ENCODE data around the gene ARHGAP26. TPM values are rescaled to one million over a fixed set of nuclear protein-coding genes. Genes with fewer than 3 reads are reported as not detected.

Gene ARHGAP26
- total RNA-seq, 5 donors from 2014 or later (not counting 1 experiment from before 2014, with no cell fraction given): 22.8 to 49.3 (median 28.3) TPM

- no peak overlapping the region for H3K27ac ChIP-seq (ENCODE audit: low read length)
- no peaks in the 10 kb centered on the region for H3K36me3 ChIP-seq (ENCODE audit: control insufficient read depth in 2 of 2, extremely low read depth in 1 of 2, insufficient read depth in 1 of 2, low read length in 1 of 2)
- POLR2A ChIA-PET: no interaction called here
- H3K4me3 ChIP-seq (ENCODE audit: control insufficient read depth in 1 of 2, extremely low read depth in 1 of 2, low read length in 1 of 2): no peak overlapping the region
- ATAC-seq (replicated peaks in 1 of 4): no peak
- Mint-ChIP-seq H3K4me1 (peaks cover 67 to 84% (median 71%) of the 10 kb centered on the region in 3 donors), H3K27ac (no peak overlapping the region), H3K27me3 (no peaks in the 10 kb centered on the region), H3K36me3 (no peaks in the 10 kb centered on the region), H3K4me3 (no peak overlapping the region), H3K9me3 (no peaks in the 10 kb centered on the region)
- CTCF ChIA-PET: interaction anchor here in 1 of 2 donors (0.8 kb wide), 1 partner anchor 76 kb away, joined by 3 read pairs; no protein-coding TSS in a partner anchor
- DNase-seq: no peak
- no peaks in the 10 kb centered on the region for H3K9me3 ChIP-seq
- H3K4me1 ChIP-seq (ENCODE audit: control insufficient read depth in 1 of 2, extremely low read depth in 1 of 2, insufficient read depth in 2 of 2, low read length in 2 of 2): peaks cover 3 to 48% of the 10 kb centered on the region in 2 experiments
- H3K27me3 ChIP-seq (replicated peaks in 1 of 2; ENCODE audit: control insufficient read depth in 2 of 2, extremely low read depth in 1 of 2, insufficient read depth in 2 of 2, low read length in 1 of 2): no peaks in the 10 kb centered on the region
- WGBS (ENCODE audit: insufficient coverage): 97% methylated on average over 4 of the region's 7 CpGs
Measured at GRCh38 chr5:142847898-142848790, 78.0 kb downstream of the ARHGAP26 start.

GRCh38 chr5:142849466-142849865 lies 79.3 kb downstream of the ARHGAP26 start:
- ChIA-PET POLR2A (no interaction called here), CTCF (no interaction called here)
- no peak overlapping the region for H3K27ac Mint-ChIP-seq
- no peak overlapping the region for H3K27ac ChIP-seq (ENCODE audit: low read length)
- H3K9me3 ChIP-seq: no peaks in the 10 kb centered on the region
- DNase-seq: no peak
- H3K4me3 Mint-ChIP-seq: no peak overlapping the region
- WGBS (ENCODE audit: insufficient coverage): 98% methylated on average over 3 of the region's 3 CpGs
- peaks cover 3 to 47% of the 10 kb centered on the region in 2 experiments for H3K4me1 ChIP-seq (ENCODE audit: control insufficient read depth in 1 of 2, extremely low read depth in 1 of 2, insufficient read depth in 2 of 2, low read length in 2 of 2)
- H3K36me3 ChIP-seq (ENCODE audit: control insufficient read depth in 2 of 2, extremely low read depth in 1 of 2, insufficient read depth in 1 of 2, low read length in 1 of 2): no peaks in the 10 kb centered on the region
- H3K4me1 Mint-ChIP-seq: peaks cover 66 to 82% (median 71%) of the 10 kb centered on the region in 3 donors
- H3K27me3 ChIP-seq (replicated peaks in 1 of 2; ENCODE audit: control insufficient read depth in 2 of 2, extremely low read depth in 1 of 2, insufficient read depth in 2 of 2, low read length in 1 of 2): no peaks in the 10 kb centered on the region
- no peaks in the 10 kb centered on the region for H3K27me3 Mint-ChIP-seq
- no peaks in the 10 kb centered on the region for H3K36me3 Mint-ChIP-seq
- no peak overlapping the region for H3K4me3 ChIP-seq (ENCODE audit: control insufficient read depth in 1 of 2, extremely low read depth in 1 of 2, low read length in 1 of 2)
- ATAC-seq (replicated peaks in 1 of 4): no peak
- no peaks in the 10 kb centered on the region for H3K9me3 Mint-ChIP-seq

GRCh38 chr5:142849880-142850279 lies 79.7 kb downstream of the ARHGAP26 start:
- Mint-ChIP-seq H3K36me3 (no peaks in the 10 kb centered on the region), H3K27me3 (no peaks in the 10 kb centered on the region), H3K4me3 (no peak overlapping the region), H3K27ac (no peak overlapping the region), H3K4me1 (peaks cover 62 to 80% (median 69%) of the 10 kb centered on the region in 3 donors), H3K9me3 (no peaks in the 10 kb centered on the region)
- Histone ChIP-seq H3K4me1 (ENCODE audit: control insufficient read depth in 1 of 2, extremely low read depth in 1 of 2, insufficient read depth in 2 of 2, low read length in 2 of 2) (peaks cover 3 to 43% of the 10 kb centered on the region in 2 experiments), H3K36me3 (ENCODE audit: control insufficient read depth in 2 of 2, extremely low read depth in 1 of 2, insufficient read depth in 1 of 2, low read length in 1 of 2) (no peaks in the 10 kb centered on the region), H3K27me3 (replicated peaks in 1 of 2; ENCODE audit: control insufficient read depth in 2 of 2, extremely low read depth in 1 of 2, insufficient read depth in 2 of 2, low read length in 1 of 2) (no peaks in the 10 kb centered on the region), H3K27ac (ENCODE audit: low read length) (no peak overlapping the region), H3K9me3 (no peaks in the 10 kb centered on the region), H3K4me3 (ENCODE audit: control insufficient read depth in 1 of 2, extremely low read depth in 1 of 2, low read length in 1 of 2) (no peak overlapping the region)
- no peak for DNase-seq
- WGBS (ENCODE audit: insufficient coverage): 83% methylated on average over 3 of the region's 3 CpGs
- ATAC-seq (replicated peaks in 1 of 4): no peak
- ChIA-PET POLR2A (interaction anchor here in 1 of 2 donors (0.5 kb wide), 1 partner anchor 65 kb away, joined by 3 read pairs; no protein-coding TSS in a partner anchor), CTCF (interaction anchor here in 1 of 2 donors (1.0 kb wide), 1 partner anchor 31 kb away, joined by 3 read pairs; no protein-coding TSS in a partner anchor)

- Mint-ChIP-seq H3K4me3 (no peak overlapping the region), H3K36me3 (no peaks in the 10 kb centered on the region), H3K27me3 (no peaks in the 10 kb centered on the region), H3K9me3 (no peaks in the 10 kb centered on the region), H3K27ac (no peak overlapping the region), H3K4me1 (peaks cover 51 to 74% (median 62%) of the 10 kb centered on the region in 3 donors)
- Histone ChIP-seq H3K27ac (ENCODE audit: low read length) (no peak overlapping the region), H3K36me3 (ENCODE audit: control insufficient read depth in 2 of 2, extremely low read depth in 1 of 2, insufficient read depth in 1 of 2, low read length in 1 of 2) (no peaks in the 10 kb centered on the region), H3K4me1 (ENCODE audit: control insufficient read depth in 1 of 2, extremely low read depth in 1 of 2, insufficient read depth in 2 of 2, low read length in 2 of 2) (peaks cover 0 to 25% of the 10 kb centered on the region in 2 experiments), H3K9me3 (no peaks in the 10 kb centered on the region), H3K27me3 (replicated peaks in 1 of 2; ENCODE audit: control insufficient read depth in 2 of 2, extremely low read depth in 1 of 2, insufficient read depth in 2 of 2, low read length in 1 of 2) (no peaks in the 10 kb centered on the region), H3K4me3 (ENCODE audit: control insufficient read depth in 1 of 2, extremely low read depth in 1 of 2, low read length in 1 of 2) (no peak overlapping the region)
- ChIA-PET CTCF (no interaction called here), POLR2A (no interaction called here)
- WGBS (ENCODE audit: insufficient coverage): 81% methylated on average over 3 of the region's 4 CpGs
- ATAC-seq (replicated peaks in 1 of 4) (no peak), DNase-seq (no peak)
Measured at GRCh38 chr5:142851731-142852130, 81.6 kb downstream of the ARHGAP26 start.

- Histone ChIP-seq H3K27me3 (replicated peaks in 1 of 2; ENCODE audit: control insufficient read depth in 2 of 2, extremely low read depth in 1 of 2, insufficient read depth in 2 of 2, low read length in 1 of 2) (no peaks in the 10 kb centered on the region), H3K27ac (ENCODE audit: low read length) (no peak overlapping the region), H3K9me3 (no peaks in the 10 kb centered on the region), H3K4me3 (ENCODE audit: control insufficient read depth in 1 of 2, extremely low read depth in 1 of 2, low read length in 1 of 2) (no peak overlapping the region), H3K4me1 (ENCODE audit: control insufficient read depth in 1 of 2, extremely low read depth in 1 of 2, insufficient read depth in 2 of 2, low read length in 2 of 2) (peaks cover 0 to 18% of the 10 kb centered on the region in 2 experiments), H3K36me3 (ENCODE audit: control insufficient read depth in 2 of 2, extremely low read depth in 1 of 2, insufficient read depth in 1 of 2, low read length in 1 of 2) (no peaks in the 10 kb centered on the region)
- no peak for ATAC-seq (replicated peaks in 1 of 4)
- Mint-ChIP-seq H3K27ac (no peak overlapping the region), H3K27me3 (no peaks in the 10 kb centered on the region), H3K4me1 (peaks cover 50 to 75% (median 62%) of the 10 kb centered on the region in 3 donors), H3K4me3 (no peak overlapping the region), H3K36me3 (no peaks in the 10 kb centered on the region), H3K9me3 (no peaks in the 10 kb centered on the region)
- WGBS (ENCODE audit: insufficient coverage): 100% methylated on average over 3 of the region's 8 CpGs
- CTCF ChIA-PET: interaction anchor here in 1 of 2 donors (0.7 to 2.0 kb wide), 2 partner anchors 14 to 27 kb away, joined by 3 to 5 read pairs; no protein-coding TSS in a partner anchor
- DNase-seq: no peak
- POLR2A ChIA-PET: no interaction called here
Measured at GRCh38 chr5:142852416-142853198, 82.4 kb downstream of the ARHGAP26 start.

- DNase-seq: no peak
- Mint-ChIP-seq H3K9me3 (no peaks in the 10 kb centered on the region), H3K27ac (no peak overlapping the region), H3K4me1 (peaks cover 47 to 76% (median 54%) of the 10 kb centered on the region in 3 donors), H3K36me3 (no peaks in the 10 kb centered on the region), H3K27me3 (no peaks in the 10 kb centered on the region), H3K4me3 (no peak overlapping the region)
- H3K4me1 ChIP-seq (ENCODE audit: control insufficient read depth in 1 of 2, extremely low read depth in 1 of 2, insufficient read depth in 2 of 2, low read length in 2 of 2): peaks cover 0 to 11% of the 10 kb centered on the region in 2 experiments
- H3K4me3 ChIP-seq (ENCODE audit: control insufficient read depth in 1 of 2, extremely low read depth in 1 of 2, low read length in 1 of 2): no peak overlapping the region
- ATAC-seq (replicated peaks in 1 of 4): no peak
- no peaks in the 10 kb centered on the region for H3K9me3 ChIP-seq
- WGBS (ENCODE audit: insufficient coverage): 100% methylated on average over 1 of the region's 4 CpGs
- H3K27me3 ChIP-seq (replicated peaks in 1 of 2; ENCODE audit: control insufficient read depth in 2 of 2, extremely low read depth in 1 of 2, insufficient read depth in 2 of 2, low read length in 1 of 2): no peaks in the 10 kb centered on the region
- CTCF ChIA-PET: interaction anchor here (0.6 to 2.0 kb wide), 2 partner anchors 13 to 49 kb away, joined by 4 to 5 read pairs; no protein-coding TSS in a partner anchor
- H3K27ac ChIP-seq (ENCODE audit: low read length): no peak overlapping the region
- POLR2A ChIA-PET: no interaction called here
- H3K36me3 ChIP-seq (ENCODE audit: control insufficient read depth in 2 of 2, extremely low read depth in 1 of 2, insufficient read depth in 1 of 2, low read length in 1 of 2): no peaks in the 10 kb centered on the region
Measured at GRCh38 chr5:142853682-142854081, 83.5 kb downstream of the ARHGAP26 start.
